HEK293T (cell line): ENCODE results near the gene STAB1.

Source experiments
- CTCF ChIA-PET: fragments of 350-600 bp; formaldehyde crosslinking; extraction: SDS; loops from one replicate; lab custom pipeline; 2021; ENCODE audit warnings: antibody characterized with exemption, inconsistent platforms; lab: Yijun Ruan, JAX
- POLR2A ChIA-PET: fragments of 350-600 bp; formaldehyde crosslinking; extraction: SDS; loops from one replicate; lab custom pipeline; 2020; ENCODE audit warnings: antibody characterized with exemption, inconsistent platforms; lab: Yijun Ruan, JAX
- DNase-seq: peaks from one replicate; pipeline ENCODE4 v3.0.0; 2012; ENCODE audit warnings: mixed read lengths; ENCODE audit errors: extremely low spot score
- ARNT ChIP-seq: fragments of 450-650 bp; IDR thresholded peaks from 2 replicates; pipeline ENCODE4 v1.6.1; 2017; ENCODE audit warnings: mild to moderate bottlenecking
- BHLHE40 ChIP-seq: fragments of 450-650 bp; IDR thresholded peaks from 2 replicates; pipeline ENCODE4 v1.6.1; 2016; ENCODE audit warnings: mild to moderate bottlenecking, moderate library complexity, borderline replicate concordance
- CTBP1 ChIP-seq: fragments of 450-650 bp; IDR thresholded peaks from 2 replicates; pipeline ENCODE4 v1.6.1; 2016; ENCODE audit warnings: borderline replicate concordance
- ELF4 ChIP-seq: fragments of 450-650 bp; IDR thresholded peaks from 2 replicates; pipeline ENCODE4 v1.6.1; 2017; ENCODE audit warnings: antibody characterized with exemption
- FOXA1 ChIP-seq: fragments of 450-650 bp; IDR thresholded peaks from 2 replicates; pipeline ENCODE4 v1.6.1; 2016; ENCODE audit warnings: mild to moderate bottlenecking
- FOXK2 ChIP-seq: fragments of 450-650 bp; IDR thresholded peaks from 2 replicates; pipeline ENCODE4 v1.6.1; 2016; ENCODE audit warnings: mild to moderate bottlenecking
- FOXM1 ChIP-seq: fragments of 450-650 bp; IDR thresholded peaks from 2 replicates; pipeline ENCODE4 v1.6.1; 2017; ENCODE audit warnings: mild to moderate bottlenecking, borderline replicate concordance
- HDGF ChIP-seq: fragments of 450-650 bp; IDR thresholded peaks from 2 replicates; pipeline ENCODE4 v1.6.1; 2017; ENCODE audit warnings: antibody characterized with exemption, borderline replicate concordance
- L3MBTL2 ChIP-seq: fragments of 450-650 bp; conservative IDR thresholded peaks from 2 replicates; pipeline ENCODE4 v1.6.1; 2016; ENCODE audit warnings: mild to moderate bottlenecking
- LEF1 ChIP-seq: fragments of 450-650 bp; IDR thresholded peaks from 2 replicates; pipeline ENCODE4 v1.6.1; 2017; ENCODE audit warnings: mild to moderate bottlenecking, borderline replicate concordance
- NFRKB ChIP-seq: fragments of 450-650 bp; IDR thresholded peaks from 2 replicates; pipeline ENCODE4 v1.6.1; 2016; ENCODE audit warnings: mild to moderate bottlenecking, moderate library complexity
- SP1 ChIP-seq: fragments of 450-650 bp; IDR thresholded peaks from 2 replicates; pipeline ENCODE4 v1.6.1; 2017
- SUZ12 ChIP-seq: fragments of 450-650 bp; IDR thresholded peaks from 2 replicates; pipeline ENCODE4 v1.6.1; 2016; ENCODE audit warnings: mild to moderate bottlenecking
- TARDBP ChIP-seq: fragments of 450-650 bp; IDR thresholded peaks from 2 replicates; pipeline ENCODE4 v1.6.1; 2016
- ZNF384 ChIP-seq: fragments of 450-650 bp; IDR thresholded peaks from 2 replicates; pipeline ENCODE4 v1.6.1; 2016
- TF ChIP-seq, protein P1 (sequence below): fragments of 450-650 bp; IDR thresholded peaks from 2 replicates; pipeline ENCODE4 v1.6.1; 2016

The STAB1 gene

DNA sequence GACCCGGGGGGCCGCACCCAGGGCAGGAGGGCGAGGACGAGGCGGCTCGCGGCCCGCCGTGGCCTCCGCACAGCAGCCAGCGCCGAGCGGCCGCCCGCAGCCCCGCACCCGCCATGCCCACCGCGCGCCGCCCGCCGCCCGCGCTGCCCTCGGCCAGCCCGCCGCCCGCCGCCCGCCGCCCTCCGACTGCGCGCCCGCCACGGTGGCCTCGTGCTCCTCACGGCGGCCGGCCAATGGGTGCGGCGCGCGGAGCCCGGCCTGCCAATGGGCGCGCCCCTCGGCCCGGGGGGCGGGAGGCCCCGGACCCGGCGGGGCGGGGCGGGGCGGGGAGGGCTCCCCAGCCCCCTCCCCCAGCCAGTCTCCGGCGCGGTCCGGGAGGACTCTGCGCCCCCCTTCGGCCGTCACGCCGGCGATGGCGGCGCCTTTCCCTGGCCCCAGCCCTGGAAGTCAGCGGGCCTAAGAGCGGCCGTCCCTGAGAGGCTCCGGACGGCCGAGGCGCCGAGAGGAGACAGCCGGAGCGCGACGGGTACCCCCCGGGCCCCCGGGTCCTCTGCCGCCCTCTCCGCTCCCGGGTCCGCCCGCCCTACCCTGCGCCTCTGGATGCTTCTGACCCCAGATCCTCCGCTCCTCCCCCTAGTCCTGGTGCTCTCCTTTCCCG lies 38.6 kb downstream of the STAB1 start, which contains the start of gene NT5DC2:
NT5DC2 (minus strand) TSS at position 235 of the 658 bp plus-strand sequence; CDS start at position 115, 120 bp downstream.
- ChIA-PET CTCF (no interaction called here), POLR2A (no interaction called here)
- TF ChIP-seq ARNT (0 out of 2 replicates have a peak, but pooled peaks have one; percentile 41), L3MBTL2 (0 out of 2 replicates have a peak, but pooled peaks have one; percentile 28), LEF1 (0 out of 2 replicates have a peak, but pooled peaks have one; percentile 39), ELF4 (no peak), FOXM1 (peak; percentile 91; the same call in 1 of the 2 replicates), ZNF384 (no peak)
- peak; percentile 87 for DNase-seq

DNA sequence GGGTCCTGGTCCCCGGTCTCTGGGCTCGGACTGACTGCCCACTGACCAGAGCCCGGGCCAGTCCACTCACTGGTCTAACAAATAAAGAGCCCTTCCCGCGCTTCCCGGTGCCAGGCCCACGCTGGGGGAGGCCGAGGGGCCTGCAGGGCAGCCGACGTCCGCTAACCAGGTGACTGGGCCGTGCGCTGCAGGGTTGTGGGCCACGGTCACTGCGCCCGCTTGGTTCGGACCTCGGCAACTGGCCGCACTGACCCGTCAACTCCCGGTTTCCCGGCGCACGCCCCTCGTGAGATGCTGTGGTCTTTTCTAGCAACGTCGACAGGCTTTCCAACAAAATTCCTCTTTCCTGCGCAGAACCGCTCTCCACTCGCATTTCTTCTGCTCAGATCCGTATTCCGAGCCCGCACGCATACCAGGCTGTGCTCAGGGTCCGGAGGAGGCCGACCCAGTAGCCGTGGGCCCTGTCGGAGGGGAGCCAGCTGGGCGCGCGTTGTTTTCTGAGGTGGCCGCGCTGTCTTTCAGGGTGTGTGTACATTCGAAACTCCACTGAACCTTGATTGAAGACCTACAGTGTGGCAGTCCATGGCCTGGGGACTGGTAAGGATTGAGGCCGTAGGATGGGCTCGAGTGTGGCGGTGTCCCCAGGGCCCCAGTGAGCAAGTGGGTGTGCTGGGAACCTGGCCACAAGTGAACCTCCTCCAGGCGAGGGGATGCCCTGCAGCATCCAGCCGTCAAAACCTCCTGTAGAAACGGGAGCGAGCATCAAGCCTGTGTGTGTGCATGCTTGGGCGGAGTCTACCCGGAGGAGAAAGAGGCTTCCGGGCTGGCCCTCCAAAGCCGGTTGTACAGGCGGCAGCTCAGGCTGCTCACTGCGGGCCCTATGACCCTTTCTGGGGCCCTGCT lies 39.4 kb downstream of the STAB1 start:
- TF ChIP-seq NFRKB (no peak), SP1 (no peak), HDGF (no peak)
- ChIA-PET POLR2A (no interaction called here), CTCF (no interaction called here)
- DNase-seq: no peak

DNA sequence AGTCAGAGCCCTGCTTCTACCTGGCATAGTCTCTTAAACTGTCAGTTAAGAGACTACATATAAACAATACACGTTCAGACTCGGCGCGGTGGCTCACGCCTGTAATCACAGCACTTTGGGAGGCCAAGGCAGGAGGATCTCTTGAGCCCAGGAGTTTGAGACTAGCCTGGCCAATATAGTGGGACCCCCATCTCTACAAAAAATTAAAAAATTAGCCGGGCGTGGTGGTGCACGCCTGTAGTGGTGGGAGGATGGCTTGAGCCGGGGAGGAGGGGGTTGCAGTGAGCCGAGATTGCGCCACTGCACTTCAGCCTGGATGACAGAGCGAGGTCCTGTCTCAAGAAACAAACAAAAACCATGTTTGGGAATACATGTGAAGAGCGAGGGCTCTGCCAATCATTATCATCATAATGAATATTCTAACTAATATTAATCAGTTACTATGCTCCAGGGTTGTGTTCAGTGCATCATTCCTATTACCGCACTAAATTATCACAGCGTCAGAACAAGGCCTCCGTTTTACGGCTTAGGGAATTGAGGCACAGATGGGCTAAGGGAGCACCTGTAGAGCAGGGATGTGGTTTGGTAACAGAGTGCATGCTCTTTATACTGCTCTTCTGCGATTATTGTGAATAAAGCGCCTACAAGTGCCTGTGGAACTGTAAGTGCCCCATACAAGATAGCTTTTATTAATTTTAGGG lies 40.4 kb downstream of the STAB1 start:
- ChIA-PET CTCF (interaction anchor here (0.6 kb wide), 1 partner anchor 60 kb away, joined by 3 read pairs; no protein-coding TSS in a partner anchor), POLR2A (interaction anchor here (0.8 to 1.2 kb wide), 12 partner anchors 9 to 169 kb away, joined by 3 to 6 read pairs (median 4); no protein-coding TSS in a partner anchor)
- no peak for DNase-seq
- TF ChIP-seq BHLHE40: no peak
- no peak for TF ChIP-seq FOXA1
- no peak for TF ChIP-seq L3MBTL2
- TF ChIP-seq, protein P1, sequence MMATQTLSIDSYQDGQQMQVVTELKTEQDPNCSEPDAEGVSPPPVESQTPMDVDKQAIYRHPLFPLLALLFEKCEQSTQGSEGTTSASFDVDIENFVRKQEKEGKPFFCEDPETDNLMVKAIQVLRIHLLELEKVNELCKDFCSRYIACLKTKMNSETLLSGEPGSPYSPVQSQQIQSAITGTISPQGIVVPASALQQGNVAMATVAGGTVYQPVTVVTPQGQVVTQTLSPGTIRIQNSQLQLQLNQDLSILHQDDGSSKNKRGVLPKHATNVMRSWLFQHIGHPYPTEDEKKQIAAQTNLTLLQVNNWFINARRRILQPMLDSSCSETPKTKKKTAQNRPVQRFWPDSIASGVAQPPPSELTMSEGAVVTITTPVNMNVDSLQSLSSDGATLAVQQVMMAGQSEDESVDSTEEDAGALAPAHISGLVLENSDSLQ: no peak
- no peak for TF ChIP-seq NFRKB
- no peak for TF ChIP-seq HDGF
- TF ChIP-seq CTBP1: no peak
- TF ChIP-seq FOXM1: no peak
- TF ChIP-seq ARNT: no peak
- no peak for TF ChIP-seq ZNF384
- TF ChIP-seq ELF4: no peak
- TF ChIP-seq SP1: no peak
- TF ChIP-seq LEF1: no peak
- TF ChIP-seq SUZ12: no peak

DNA sequence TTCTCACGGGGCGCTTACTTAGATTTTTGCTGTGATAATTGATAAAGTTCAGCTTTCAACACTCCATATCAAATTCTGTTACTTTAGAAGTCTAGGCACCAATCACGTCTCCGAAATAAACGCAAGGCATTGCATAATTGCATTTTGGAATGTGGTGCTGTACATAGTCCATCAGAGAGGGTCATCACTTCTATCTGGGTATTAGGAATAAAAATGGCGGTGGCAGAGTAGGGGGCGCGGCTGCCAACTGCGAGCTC lies 40.9 kb downstream of the STAB1 start:
- CTCF ChIA-PET: interaction anchor here (0.6 kb wide), 2 partner anchors 60 to 124 kb away, joined by 3 read pairs; no protein-coding TSS in a partner anchor
- no peak for DNase-seq
- TF ChIP-seq SP1 (no peak), TARDBP (no peak)
- POLR2A ChIA-PET: interaction anchor here (0.6 to 1.2 kb wide), 14 partner anchors 9 to 169 kb away, joined by 3 to 6 read pairs (median 4); no protein-coding TSS in a partner anchor

DNA sequence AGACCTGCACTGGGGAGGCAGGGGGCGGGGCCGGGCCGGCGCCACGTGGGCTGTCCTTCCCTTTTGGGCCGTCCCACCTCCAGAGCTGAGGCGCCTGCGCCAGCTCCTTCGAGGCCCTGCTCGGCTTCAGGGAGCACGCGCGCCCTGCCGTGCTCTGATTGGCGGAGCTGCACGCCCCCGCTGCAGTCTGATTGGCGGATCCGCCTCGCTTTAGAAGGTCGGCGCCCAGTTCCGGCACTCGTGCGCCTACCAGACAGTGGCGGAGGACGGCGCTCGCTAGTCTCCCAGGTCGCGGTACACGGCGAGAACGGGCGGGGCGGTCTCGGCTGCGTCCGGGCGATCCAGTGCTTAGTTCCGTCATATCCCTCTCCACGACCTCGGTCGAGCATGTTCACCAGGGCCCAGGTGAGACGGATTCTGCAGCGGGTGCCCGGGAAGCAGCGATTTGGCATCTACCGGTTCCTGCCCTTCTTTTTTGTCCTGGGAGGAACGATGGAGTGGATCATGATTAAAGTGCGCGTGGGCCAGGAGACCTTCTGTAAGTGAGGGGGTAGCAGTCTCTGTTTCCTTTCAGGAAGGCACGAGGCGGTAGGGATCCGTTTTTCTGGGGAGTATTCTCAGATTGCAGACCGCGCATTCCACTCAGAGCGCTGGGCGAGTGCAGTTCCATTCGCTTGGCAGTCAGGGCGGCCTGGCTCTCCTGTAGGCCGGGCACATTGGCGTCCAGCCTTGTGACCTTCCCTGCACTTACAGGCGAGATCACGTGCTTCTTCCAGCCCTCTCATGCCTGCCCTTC lies 41.4 kb downstream of the STAB1 start, which contains the start of gene UQCC5:
UQCC5 (plus strand) TSS at position 237 of the 796 bp plus-strand sequence; CDS start at position 388, 151 bp downstream.
- ChIA-PET CTCF (interaction anchor here (0.6 to 1.2 kb wide), 3 partner anchors 59 to 124 kb away, joined by 3 read pairs; no protein-coding TSS in a partner anchor), POLR2A (interaction anchor here (0.6 to 1.2 kb wide), 14 partner anchors 8 to 168 kb away, joined by 3 to 6 read pairs (median 4); no protein-coding TSS in a partner anchor)
- TF ChIP-seq ARNT (no peak), HDGF (peak; percentile 94; the same call in 1 of the 2 replicates), BHLHE40 (no peak), ELF4 (peak; percentile 89), L3MBTL2 (peak; percentile 93)
- TF ChIP-seq, protein P1: peak; percentile 92
- DNase-seq: peak; percentile 98

DNA sequence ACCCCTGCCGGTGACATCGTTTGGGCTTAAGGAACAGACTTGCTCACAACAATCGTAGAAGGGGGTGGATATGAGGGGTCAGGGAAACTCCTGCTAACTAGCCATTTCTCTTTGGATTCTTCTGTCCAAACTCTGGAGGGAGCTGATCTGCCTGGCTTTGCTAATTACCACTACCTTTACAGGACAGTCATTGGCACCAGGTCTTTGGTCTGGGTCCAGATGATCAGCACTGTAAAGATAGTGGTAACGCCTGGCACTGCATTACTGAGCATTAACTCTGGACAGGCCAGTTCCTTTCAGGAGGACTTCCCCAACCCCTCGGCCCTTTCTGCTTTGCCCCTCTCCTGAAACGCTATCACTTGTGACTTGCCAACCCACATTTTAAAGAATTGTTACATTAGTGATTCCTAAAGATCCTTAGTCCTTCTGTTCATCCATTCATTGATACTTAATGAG lies 42.1 kb downstream of the STAB1 start:
- no peak for TF ChIP-seq FOXK2
- no peak for TF ChIP-seq LEF1
- TF ChIP-seq, protein P1: no peak
- no peak for TF ChIP-seq NFRKB
- TF ChIP-seq L3MBTL2: no peak
- TF ChIP-seq SUZ12: no peak
- TF ChIP-seq FOXA1: no peak
- no peak for TF ChIP-seq HDGF
- DNase-seq: no peak
- CTCF ChIA-PET: interaction anchor here (1.2 kb wide), 1 partner anchor 125 kb away, joined by 3 read pairs; no protein-coding TSS in a partner anchor
- POLR2A ChIA-PET: no interaction called here
